ENCODE results near the gene CLPTM1L.
"Not testable (repeated sequence)": the region's sequence is repeated elsewhere in the genome, so short reads cannot be mapped to it uniquely, and the experiment has no call there.

Gene CLPTM1L

DNA sequence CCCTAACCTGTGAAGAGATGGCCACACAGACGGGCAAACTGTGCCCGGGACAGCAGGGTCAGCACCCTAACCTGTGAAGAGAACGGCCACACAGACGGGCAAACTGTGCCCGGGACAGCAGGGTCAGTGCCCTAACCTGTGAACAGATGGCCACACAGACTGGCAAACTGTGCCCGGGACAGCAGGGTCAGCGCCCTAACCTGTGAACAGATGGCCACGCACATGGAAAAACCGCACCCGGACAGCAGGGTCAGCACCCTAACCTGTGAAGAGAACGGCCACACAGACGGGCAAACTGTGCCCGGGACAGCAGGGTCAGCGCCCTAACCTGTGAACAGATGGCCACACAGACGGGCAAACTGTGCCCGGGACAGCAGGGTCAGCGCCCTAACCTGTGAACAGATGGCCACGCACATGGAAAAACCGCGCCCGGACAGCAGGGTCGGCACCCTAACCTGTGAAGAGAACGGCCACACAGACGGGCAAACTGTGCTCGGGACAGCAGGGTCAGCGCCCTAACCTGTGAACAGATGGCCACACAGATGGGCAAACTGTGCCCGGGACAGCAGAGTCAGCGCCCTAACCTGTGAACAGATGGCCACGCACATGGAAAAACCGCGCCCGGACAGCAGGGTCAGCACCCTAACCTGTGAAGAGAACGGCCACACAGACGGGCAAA lies 5.6 kb downstream of the CLPTM1L start:
- not testable (repeated sequence) for DNase-seq

DNA sequence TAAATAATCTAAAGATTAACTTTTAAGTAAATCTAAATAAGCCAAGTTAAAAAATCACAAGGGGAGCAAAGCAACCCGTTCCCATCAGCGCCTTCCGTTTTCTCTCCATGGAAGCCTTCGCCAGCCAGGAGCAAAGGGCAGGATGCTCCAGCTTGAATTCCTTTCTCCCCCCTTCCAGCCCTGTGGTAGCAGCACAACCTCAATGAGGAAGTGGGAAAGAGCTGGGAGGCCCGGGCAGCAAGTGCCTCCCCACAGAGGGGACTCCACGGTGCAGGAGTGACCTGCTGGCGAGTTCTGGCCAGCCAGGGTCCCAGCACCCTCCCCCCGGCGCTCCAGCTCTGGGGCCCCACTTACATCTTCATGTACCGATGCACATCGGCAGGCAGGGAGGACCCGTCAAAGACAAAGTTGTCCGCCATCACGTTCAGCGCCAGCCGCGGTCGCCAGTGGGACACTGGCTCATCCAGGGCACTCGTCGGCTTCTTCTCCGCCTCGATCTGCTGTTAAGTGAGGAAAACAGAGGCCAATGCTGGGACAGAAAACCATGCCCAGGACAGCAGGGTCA lies 6.3 kb downstream of the CLPTM1L start:
- DNase-seq = no peak

DNA sequence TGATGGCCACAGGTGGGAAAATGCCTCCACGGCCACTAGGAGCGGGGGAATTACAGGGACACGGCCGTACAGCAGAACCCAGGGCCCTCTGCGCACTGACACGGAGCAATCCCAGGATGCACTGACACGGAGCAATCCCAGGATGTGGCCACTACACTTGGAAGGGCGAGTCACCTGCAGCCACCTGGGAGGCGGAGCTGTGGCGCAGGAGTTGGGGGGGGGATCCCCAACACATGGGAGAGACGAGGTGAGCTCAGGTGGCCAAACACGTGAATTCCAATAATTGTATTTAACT lies 6.8 kb downstream of the CLPTM1L start:
- DNase-seq = no peak

DNA sequence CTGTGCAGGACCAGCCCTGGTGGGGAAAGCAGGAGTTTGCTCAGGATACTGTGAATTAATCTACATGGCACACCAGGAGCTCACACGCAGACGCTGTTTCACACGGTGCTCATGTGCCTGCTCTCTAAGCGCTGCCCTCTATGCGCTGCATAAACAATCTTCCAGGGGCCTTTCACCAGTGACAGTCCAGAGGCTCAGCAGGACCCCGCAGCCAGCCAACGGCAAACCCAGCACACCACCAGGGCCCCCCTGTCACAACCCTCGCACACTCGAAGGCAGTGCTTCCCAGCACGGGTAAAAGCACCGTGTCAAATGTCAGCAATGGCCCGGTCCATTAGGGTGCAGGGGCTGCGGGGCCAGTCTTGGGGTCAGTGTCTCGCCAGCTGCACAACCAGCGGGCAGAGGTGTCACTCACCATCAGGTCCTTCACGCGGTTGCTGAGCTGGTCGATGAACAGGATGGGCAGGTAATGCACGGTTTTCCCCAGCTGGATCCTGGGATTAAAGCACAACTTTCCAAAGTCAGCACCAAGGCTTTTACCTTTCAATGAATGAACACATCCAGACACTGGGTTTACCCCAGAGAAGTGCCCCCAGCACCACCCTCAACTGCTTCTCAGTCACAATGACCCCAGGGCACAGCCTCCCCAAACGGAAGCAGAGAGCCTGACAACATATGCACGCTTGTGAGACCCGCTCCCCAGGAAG lies 7.3 kb downstream of the CLPTM1L start:
- DNase-seq = no peak

DNA sequence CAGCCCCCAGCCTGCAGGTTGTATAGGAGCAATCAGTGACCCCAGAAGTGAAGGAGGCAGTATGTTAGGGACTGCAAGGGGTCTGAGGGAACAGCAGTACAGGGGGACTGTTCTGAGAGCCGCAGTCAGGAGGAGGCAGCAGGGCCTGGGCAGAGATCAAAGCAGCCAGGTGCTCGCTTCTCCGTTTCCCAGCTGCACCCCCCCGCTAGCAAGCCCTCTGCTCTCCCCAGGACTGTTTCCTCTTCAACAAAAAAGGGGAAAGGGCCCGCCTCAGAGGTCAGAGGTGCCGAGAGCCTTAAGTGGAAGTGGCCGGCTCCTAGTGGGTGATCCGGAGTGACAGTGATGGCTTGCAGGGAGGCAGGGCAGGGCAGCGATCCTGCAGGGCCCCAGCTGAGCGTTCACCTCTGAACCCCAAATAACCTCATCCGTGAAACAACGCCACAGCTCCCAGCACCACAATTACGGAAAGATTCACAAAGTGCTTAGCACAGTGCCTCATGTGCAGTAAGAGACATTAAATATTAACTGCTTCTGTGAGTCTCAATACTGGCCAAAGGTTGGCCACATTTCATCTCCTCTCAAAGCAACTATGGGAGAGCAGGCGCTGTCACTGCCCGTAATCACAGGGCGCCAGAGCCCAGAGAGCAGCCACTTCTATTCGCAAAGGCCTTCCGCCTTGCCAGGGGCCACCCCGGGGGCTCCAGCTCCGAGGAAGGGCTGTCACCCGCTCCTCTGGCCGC lies 8.0 kb downstream of the CLPTM1L start:
- DNase-seq = no peak

DNA sequence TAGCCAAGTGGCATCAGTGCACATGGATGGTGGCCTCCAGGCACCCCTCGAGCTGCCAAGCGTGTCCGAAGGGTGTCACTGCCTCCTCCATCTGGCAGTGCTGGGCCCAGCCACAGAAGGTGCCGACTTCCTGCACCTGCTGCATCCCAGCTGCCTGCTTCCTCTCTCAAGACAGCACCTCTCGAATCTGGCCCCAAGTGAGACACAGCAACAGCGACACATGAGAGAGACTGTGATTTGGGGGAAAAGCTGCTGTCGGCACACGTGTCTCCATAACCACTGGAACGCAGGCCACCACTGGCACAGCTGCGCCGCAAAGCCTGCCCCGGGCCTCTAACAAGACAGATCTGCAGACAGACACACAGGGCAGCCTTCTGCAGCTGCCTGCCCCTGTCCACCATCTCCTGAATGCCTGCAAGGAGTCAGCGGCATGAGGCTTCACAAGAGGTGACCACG lies 8.8 kb downstream of the CLPTM1L start:
- DNase-seq = no peak

DNA sequence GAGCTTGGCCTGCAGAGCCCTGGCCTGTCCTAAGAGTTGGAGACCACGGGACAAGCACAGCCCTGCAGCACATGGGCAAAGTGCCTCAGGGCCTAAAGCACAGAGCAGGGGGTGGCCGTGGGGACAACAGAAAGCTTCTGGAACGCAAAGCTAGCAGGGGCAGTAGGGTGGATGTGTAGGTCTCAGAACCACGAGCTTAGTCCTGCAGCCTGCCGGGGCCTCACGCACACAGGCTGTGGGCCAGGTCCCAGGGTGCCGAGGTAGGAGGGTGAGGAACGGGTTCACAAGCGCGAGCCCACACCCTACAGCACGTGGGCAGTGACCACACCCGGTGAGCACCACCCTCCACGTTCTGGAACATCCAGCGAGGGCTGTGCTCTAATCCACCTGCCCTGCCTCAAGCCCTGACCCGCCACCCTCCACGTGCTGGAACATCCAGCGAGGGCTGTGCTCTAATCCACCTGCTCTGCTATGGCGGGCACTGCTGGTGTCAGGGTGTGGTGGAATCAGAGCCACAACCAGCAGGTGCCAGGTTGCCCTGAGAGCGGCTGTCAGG lies 9.3 kb downstream of the CLPTM1L start:
- DNase-seq = no peak

DNA sequence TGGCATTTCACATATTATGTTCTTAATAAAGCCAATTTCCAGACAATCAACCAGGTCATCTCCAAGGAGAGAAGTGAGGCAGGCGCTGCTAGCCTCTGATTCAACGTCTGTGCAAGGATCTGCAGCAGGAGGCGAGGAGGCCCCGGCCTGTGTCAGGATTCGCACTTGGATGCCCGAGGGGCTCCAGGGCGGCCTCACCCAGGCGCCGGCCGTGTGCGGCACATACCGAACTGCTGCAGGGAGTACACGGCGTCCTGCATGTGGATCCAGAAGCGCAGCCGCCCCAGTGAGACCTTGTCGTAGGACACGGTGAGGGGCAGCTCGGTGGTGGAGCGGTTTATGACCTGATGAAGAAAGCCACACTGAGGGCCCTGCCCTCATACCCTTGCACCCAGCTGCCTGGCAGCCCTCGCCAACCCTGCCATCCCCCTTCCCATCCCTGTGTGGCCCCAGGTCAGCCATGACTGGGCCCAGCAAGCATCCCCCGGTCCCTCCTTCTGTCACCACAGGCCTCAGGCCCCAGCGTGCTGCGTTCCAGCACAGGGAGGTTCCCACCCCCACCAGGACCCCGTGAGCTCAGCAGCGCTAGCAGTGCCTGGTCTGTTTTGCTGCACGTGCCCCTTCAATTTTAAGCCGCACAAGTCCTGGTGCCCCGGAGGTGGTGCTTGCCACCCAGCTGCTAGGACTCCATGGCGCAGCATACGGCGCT lies 9.9 kb downstream of the CLPTM1L start:
- DNase-seq = no peak

DNA sequence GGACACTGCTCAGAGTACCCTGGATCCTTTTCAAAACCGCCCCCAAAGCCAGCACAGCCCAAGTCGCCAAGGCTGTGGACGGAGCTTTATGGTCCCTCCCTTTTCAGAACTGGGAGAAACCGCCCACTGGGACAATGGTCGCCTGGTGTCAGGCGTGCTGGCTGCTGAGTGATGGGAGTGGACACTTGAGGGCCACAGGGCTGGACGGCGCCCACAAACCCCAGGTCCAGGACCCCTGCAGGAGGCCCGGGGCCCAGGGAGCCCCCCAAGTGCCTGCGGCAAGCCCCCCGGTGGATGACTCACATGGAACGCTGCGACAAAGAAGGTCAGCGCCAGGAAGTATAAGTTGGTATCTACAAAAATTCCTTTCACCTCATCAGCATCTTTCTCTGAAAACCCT lies 10.9 kb downstream of the CLPTM1L start:
- DNase-seq = no peak

DNA sequence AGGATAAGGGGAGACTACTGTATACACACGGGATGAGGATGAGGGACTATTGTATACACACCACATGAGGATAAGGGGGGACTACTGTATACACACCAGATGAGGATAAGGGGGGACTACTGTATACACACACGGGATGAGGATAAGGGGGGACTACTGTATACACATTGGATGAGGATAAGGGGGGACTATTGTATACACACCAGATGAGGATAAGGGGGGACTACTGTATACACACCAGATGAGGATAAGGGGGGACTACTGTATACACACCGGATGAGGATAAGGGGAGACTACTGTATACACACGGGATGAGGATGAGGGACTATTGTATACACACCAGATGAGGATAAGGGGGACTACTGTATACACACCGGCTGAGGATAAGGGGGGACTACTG lies 11.6 kb downstream of the CLPTM1L start:
- not testable (repeated sequence) for DNase-seq

DNA sequence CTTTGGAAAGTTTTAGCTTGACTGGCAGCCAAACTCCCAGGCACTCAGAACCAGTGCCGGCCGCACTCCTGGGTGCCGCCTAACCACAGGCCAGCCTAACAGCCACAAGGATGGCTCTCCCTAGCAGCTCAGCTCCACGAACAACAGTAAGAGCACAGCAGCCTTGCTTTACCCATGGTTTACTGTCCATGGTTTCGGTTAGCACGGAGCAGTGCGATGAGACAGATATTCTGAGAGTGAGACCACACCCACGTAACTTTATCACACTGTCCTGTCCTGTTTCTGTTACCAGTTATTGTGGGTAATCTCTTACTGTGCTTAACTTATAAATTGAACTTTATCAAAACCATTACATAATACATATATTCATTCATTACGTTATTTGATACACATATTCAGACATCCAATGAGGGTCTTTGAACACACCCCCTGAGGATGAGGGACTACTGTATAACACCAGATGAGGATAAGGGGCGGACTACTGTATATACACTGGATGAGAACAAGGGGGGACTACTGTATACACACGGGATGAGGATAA lies 12.4 kb downstream of the CLPTM1L start:
- no peak for DNase-seq

DNA sequence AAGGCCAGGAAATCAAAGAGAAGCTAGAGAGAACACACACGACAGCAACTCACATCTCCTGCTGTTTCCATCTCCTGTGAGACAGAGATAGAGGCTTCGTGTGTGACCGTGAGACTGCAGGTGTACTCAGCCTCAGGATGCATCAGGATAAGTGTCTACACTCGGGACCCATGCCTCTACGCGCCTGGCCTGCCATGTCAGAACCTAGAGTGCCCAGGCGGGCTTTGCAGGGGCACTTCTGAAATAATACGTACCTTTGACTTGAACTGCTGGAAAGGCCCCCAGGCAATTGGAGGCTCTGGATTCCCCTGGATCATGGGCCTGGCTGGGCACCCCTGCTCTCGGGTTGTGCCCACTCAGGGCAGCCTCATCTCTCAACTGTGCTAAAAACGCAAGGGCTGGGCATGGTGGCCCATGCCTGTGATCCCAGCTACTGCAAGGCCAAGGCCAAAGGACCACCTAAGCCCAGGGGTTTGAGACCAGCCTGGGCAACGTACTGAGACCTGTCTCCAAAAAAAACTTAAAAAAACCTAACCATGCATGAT lies 13.0 kb downstream of the CLPTM1L start:
- DNase-seq = no peak

DNA sequence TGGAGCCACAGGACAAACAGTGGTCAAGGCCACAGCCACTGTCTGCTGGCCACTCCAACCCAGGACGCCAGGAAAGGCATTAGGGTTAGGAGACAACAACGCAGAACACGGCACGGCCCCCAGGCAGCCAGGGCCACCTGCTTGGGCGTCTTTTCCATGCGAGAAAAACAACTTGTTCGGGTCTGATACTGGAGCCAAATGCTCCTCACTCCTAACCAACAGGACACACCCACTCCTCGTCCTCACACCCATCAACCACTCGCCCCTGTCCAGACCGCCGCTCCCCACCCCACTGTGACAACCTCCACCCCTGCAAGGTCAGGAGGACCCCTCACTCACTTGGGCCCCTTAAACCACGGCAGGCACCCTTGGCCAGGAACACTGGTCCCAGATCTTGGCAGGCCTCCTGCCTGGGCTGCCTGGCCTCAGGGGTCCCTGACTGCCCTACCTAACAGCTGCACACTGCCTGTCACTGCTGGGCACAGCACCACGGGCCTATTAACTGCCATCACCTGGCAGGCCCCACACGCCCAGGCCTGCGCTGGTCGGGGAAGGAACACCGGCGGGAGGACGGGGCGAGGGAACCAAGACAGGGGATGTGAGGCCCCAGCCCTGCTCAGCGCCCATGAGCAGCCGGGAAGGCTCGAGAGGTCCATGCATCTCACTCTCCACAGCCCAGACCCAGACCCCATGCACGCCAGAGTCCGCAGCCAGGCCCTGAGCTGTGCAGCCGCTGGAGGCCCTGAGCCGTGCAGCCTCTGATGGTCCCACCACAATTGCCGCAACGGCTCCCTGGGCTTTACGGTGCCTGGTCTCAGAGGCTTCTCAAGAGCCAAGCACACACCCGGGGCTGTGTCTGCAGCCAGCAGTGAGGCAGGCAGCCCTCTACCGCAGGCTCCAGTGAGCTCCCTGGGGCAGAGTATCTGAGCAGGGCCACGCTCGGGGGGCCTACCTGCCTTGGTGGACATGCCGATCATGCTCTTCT lies 13.8 kb downstream of the CLPTM1L start:
- DNase-seq = no peak

DNA sequence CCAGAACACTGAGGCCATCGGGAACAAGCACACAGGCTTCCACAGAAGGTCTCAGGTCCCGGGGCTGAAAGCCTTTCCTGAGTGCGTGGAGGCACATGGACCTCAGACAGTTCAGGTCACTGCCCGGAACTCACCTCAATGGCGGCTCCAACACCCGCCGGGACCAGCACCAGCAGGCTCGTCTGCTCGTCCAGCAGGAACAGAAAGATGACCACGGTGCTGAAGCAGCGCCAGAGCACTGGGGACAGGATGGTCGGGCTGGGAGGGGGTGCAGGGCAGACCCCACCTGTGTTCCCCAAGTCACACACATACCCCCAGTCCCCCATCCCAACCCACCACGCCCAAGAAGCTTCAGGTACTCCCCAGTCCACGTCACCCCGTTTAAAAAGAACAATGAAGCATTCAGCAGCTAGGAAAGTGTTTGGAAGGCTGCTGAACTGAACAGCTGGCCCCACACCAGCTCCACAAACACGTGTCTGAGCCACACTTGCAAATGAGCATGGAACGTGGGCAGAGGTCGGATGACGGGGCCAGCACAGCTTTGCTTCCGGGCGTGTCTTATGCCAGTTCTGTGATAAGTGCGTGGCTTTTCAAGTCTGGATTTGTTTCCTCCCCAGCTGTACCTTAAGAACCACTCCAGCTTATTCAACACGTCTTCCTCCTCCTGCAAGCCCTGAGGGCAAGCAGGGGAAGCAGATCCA lies 14.6 kb downstream of the CLPTM1L start:
- DNase-seq = no peak

DNA sequence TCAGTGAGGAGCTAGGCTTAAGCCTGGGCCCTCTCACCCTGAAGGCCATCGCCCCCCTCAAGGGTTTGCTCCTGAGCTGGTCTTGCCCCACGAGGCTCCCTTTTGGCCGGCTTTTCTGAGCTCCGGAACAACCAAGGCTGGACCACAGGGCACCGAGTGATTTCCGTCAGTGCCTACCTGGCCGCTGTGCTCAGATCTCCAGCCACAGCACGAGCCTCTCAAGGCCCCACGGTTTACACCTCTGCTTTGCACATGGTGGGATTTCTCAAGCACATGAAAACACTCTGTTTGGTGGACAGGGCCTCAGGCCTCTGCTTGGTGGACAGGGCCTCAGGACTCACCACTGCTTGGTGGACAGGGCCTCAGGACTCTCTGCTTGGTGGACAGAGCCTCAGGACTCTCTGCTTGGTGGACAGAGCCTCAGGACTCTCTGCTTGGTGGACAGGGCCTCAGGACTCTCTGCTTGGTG lies 15.8 kb downstream of the CLPTM1L start:
- DNase-seq = no peak

DNA sequence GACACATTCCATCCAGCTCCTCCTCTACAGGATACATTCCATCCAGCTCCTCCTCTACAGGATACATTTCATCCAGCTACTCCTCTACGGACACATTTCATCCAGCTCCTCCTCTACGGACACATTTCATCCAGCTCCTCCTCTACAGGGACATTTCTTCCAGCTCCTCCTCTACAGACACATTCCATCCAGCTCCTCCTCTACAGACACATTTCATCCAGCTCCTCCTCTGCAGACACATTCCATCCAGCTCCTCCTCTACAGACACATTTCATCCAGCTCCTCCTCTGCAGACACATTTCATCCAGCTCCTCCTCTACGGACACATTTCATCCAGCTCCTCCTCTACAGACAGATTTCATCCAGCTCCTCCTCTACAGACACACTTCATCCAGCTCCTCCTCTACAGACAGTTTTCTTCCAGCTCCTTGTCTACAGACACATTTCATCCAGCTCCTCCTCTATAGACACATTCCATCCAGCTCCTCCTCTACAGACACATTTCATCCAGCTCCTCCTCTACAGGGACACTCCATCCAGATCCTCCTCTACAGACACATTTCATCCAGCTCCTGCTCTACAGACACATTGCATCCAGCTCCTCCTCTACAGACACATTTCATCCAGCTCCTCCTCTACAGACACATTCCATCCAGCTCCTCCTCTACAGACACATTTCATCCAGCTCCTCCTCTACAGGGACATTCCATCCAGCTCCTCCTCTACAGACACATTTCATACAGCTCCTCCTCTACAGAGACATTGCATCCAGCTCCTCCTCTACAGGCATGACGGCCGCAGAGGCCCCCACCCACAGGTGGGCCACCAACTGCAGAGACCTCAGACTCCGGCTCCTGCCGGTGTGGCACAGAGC lies 16.4 kb downstream of the CLPTM1L start:
- DNase-seq = not testable (repeated sequence)

DNA sequence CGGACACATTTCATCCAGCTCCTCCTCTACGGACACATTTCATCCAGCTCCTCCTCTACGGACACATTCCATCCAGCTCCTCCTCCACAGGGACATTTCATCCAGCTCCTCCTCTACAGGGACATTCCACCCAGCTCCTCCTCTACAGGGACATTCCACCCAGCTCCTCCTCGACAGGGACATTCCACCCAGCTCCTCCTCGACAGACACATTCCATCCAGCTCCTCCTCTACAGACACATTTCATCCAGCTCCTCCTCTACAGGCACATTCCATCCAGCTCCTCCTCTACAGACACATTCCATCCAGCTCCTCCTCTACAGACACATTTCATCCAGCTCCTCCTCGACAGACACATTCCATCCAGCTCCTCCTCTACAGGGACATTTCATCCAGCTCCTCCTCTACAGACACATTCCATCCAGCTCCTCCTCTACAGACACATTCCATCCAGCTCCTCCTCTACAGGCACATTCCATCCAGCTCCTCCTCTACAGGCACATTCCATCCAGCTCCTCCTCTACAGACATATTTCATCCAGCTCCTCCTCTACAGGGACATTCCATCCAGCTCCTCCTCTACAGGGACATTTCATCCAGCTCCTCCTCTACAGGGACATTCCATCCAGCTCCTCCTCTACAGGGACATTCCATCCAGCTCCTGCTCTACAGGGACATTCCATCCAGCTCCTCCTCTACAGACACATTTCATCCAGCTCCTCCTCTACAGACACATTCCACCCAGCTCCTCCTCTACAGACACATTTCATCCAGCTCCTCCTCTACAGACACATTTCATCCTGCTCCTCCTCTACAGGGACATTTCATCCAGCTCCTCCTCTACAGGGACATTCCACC lies 17.8 kb downstream of the CLPTM1L start:
- DNase-seq = not testable (repeated sequence)

DNA sequence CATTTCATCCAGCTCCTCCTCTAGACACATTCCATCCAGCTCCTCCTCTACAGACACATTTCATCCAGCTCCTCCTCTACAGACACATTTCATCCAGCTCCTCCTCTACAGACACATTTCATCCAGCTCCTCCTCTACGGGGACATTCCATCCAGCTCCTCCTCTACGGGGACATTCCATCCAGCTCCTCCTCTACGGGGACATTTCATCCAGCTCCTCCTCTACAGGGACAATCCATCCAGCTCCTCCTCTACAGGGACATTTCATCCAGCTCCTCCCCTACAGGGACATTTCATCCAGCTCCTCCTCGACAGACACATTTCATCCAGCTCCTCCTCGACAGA lies 18.4 kb downstream of the CLPTM1L start:
- DNase-seq = not testable (repeated sequence)

Data from stimulated activated CD8-positive, alpha-beta memory T cell treated with anti-CD3 and anti-CD28 coated beads, Interleukin-4, amount 100 ng/mL, for 48 hours (primary cell).